Adipose tissue (tissue), 3 donors: ENCODE data around the gene PTOV1. TPM values are rescaled to one million over a fixed set of nuclear protein-coding genes. Genes with fewer than 3 reads are reported as not detected.
"Not testable (repeated sequence)": the region's sequence is repeated elsewhere in the genome, so short reads cannot be mapped to it uniquely, and the experiment has no call there.

Experiments
- H3K27ac ChIP-seq: one replicate; pipeline ENCODE4 v1.5.1; 2013; ENCODE audit warnings: low read depth, low read length
- WGBS, 3 donors: extraction: QIAGEN DNeasy Blood & Tissue Kit; methylation state at CpG; one replicate each; pipeline ENCODE4 v1.1.7; 2013; 5-methylcytosine and 5-hydroxymethylcytosine counted together
- polyA plus RNA-seq, 3 donors: library from polyadenylated mRNA; stranded (reverse); fragments of 200-250 nt; gene quantifications; one replicate each; pipeline ENCODE4 v1.2.3, GENCODE V29; 2013
- donor health status: healthy with polysubstance abuse.
- donor health status: Bipolar disorder and iron deficiency.
- donor health status: healthy.

The PTOV1 gene
- polyA plus RNA-seq, 3 donors = 69.1 to 76.8 (median 73.5) TPM

GRCh38 chr19:49814010-49814409 lies 36.9 kb upstream of the PTOV1 start:
- H3K27ac ChIP-seq = no peak overlapping the region
- 65 to 82% (median 72%) methylated on average over 1 of the region's 1 CpG for WGBS, 3 donors

GRCh38 chr19:49816590-49816989 lies 34.4 kb upstream of the PTOV1 start:
- WGBS, 3 donors = 71 to 83% (median 80%) methylated on average over 14 of the region's 14 CpGs
- peak overlapping the region; percentile 29 for H3K27ac ChIP-seq

DNA sequence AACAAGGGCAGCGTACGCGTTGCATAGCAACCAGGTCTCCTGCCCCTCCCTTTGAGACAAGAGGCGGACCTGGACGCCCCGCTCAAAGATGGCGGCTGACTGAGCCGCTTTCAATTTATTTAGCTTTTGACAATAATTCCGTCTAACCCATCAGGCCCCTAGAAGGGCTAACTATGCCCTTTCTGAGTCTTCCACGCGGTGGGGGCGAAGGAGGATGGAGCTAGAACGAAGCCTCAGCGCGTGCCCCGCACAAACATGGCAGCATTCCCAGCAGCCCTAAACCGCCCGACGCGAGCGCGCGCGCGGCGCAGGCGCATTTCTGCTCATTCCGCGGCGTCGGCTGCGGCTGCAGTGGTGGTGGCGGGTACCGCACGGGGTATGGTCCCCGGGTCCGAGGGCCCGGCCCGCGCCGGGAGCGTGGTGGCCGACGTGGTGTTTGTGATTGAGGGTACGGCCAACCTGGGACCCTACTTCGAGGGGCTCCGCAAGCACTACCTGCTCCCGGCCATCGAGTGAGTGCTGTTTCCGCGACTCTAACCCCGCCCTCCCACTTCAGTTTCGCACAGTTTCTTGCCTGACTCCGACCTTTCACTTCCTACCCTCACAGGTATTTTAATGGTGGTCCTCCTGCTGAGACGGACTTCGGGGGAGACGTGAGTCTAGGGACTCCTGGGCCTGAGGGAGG lies 32.9 kb upstream of the PTOV1 start, which contains the start of gene MED25:
Gene MED25, plus strand, starts transcription at position 326 of the 685 bp plus-strand sequence. Its CDS starts 53 bp downstream, at position 379.
- WGBS, 3 donors = 0 to 1% (median 1%) methylated on average over 56 to 57 of the region's 57 CpGs

DNA sequence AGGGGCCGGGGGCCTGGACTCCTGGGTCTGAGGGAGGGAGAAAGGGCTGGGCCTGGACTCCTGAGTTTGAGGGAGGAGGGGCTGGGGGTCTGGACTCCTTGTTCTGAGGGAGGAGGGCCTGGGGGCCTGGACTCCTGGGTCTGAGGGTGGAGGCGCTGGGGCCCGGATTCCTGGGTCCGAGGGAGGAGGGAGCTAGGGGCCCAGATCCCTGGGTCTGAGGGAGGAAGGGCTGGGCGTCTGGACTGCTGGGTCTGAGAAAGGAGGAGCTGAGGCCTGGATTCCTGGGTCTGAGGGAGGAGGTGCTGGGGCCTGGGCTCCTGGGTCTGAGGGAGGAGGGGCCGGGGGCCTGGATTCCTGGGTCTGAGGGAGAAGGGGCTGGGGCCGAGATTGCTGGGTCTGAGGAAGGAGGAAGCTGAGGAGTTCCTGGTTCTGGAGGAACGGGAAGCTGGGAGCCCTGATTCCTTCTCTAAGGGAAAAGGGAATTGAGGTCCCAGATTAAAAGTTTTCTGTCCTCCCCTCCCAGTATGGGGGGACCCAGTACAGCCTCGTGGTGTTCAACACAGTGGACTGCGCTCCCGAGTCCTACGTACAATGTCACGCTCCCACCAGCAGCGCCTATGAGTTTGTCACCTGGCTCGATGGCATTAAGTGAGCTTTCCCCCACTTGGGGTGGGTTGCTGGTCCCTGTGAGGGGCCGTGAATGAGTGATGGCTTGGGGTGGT lies 32.1 kb upstream of the PTOV1 start:
- 15 to 31% (median 23%) methylated on average over 16 of the region's 16 CpGs for WGBS, 3 donors
- peak overlapping the region; percentile 79 for H3K27ac ChIP-seq

More for the DNA sequence above, 32.9 kb upstream of the PTOV1 start, which contains the start of gene MED25:
- peak within 1 kb of the TSS; percentile 79 for H3K27ac ChIP-seq

- 51 to 87% (median 86%) methylated on average over 6 to 7 of the region's 7 CpGs for WGBS, 3 donors
- H3K27ac ChIP-seq = not testable (repeated sequence)
These were observed 31.4 kb upstream of the PTOV1 start for GRCh38 chr19:49819452-49820115.

- no peak overlapping the region for H3K27ac ChIP-seq
- 42 to 82% (median 77%) methylated on average over 10 of the region's 10 CpGs for WGBS, 3 donors
These were observed 30.8 kb upstream of the PTOV1 start for GRCh38 chr19:49820125-49820524.

DNA sequence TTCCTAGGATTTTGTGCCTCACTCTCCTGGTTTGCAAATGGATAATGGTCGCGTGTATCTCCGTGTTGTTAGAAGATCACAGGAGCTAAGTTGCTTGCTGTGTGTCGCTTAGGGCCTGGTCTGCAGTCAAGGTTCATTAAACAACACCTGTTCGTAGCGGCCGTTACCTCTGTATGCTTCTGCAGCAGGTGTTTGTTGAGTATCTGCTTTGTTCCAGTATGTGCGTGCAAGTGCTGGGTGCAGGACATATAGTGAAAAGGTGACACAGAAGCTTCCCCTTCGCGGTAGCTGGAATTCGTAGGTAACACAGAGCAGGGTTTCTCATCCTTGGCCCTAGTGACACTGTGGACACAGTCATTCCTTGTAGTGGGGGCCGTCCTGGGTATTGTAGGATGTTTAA lies 27.5 kb upstream of the PTOV1 start:
- WGBS, 3 donors = 82 to 95% (median 89%) methylated on average over 12 of the region's 12 CpGs
- no peak overlapping the region for H3K27ac ChIP-seq

GRCh38 chr19:49824662-49825061 lies 26.3 kb upstream of the PTOV1 start:
- no peak overlapping the region for H3K27ac ChIP-seq
- WGBS, 3 donors = 81 to 92% (median 90%) methylated on average over 6 of the region's 6 CpGs

GRCh38 chr19:49827034-49827433 lies 23.9 kb upstream of the PTOV1 start:
- 86 to 91% (median 91%) methylated on average over 14 of the region's 14 CpGs for WGBS, 3 donors
- H3K27ac ChIP-seq = no peak overlapping the region

- WGBS, 3 donors = 92 to 95% (median 95%) methylated on average over 8 of the region's 8 CpGs
- H3K27ac ChIP-seq = no peak overlapping the region
These were observed 21.8 kb upstream of the PTOV1 start for GRCh38 chr19:49829200-49829599.

DNA sequence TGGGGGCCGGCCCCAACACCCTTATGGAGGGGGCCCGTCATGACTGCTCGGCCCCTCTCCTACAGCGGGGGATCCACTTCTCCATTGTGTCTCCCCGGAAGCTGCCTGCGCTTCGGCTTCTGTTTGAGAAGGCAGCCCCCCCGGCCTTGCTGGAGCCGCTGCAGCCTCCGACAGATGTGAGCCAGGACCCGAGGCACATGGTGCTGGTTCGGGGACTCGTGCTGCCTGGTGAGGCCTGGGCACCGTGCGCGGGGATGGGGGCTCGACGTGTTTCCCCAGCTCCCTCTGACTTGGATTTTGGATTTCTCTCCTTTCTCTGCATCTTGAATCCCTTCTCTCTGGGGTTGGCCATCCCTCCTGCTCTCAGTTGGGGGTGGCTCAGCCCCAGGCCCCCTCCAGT lies 21.2 kb upstream of the PTOV1 start:
- WGBS, 3 donors = 94 to 95% (median 94%) methylated on average over 13 to 18 of the region's 18 CpGs
- H3K27ac ChIP-seq = no peak overlapping the region

DNA sequence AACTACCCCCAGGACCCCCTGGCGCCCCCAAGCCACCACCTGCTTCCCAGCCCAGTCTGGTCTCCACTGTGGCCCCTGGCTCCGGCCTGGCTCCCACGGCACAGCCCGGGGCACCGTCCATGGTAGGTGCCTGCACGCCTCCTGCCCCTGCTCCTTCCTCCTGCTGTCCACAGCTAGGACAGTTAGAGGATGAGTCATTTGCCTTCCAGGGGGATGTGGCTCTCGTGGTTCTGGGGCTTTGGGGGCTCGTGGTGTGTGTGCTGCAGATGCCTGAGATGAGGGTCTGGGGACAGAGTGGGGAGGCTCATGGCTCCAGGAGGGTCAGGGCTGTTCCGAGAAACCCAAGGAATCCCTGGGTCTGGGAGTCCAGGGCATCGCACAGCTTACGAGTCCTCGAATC lies 20.2 kb upstream of the PTOV1 start:
- H3K27ac ChIP-seq = no peak overlapping the region
- 81 to 94% (median 86%) methylated on average over 12 of the region's 12 CpGs for WGBS, 3 donors

GRCh38 chr19:49831592-49831991 lies 19.4 kb upstream of the PTOV1 start:
- WGBS, 3 donors = 79 to 95% (median 84%) methylated on average over 8 of the region's 8 CpGs
- H3K27ac ChIP-seq = no peak overlapping the region

DNA sequence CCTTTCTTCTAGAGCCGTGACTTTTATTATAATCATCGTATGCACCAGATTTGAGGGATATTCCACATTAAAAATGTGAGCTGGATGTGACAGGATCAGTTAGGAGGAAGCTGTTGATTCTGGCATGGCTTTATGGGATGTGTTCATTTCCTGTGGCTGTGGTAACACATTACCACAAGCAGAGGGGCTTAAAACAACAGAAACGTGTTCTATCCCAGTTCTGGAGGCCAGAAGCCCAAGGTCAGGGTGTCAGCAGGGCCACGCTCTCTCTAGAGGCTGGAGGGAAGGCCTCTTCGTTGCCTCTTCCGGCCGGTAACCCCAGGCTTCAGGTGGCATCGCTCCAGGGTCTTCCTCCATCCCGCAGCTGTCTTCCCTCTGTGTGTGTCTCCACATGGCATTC lies 18.4 kb upstream of the PTOV1 start:
- no peak overlapping the region for H3K27ac ChIP-seq
- WGBS, 3 donors = 50 to 78% (median 58%) methylated on average over 9 of the region's 9 CpGs

DNA sequence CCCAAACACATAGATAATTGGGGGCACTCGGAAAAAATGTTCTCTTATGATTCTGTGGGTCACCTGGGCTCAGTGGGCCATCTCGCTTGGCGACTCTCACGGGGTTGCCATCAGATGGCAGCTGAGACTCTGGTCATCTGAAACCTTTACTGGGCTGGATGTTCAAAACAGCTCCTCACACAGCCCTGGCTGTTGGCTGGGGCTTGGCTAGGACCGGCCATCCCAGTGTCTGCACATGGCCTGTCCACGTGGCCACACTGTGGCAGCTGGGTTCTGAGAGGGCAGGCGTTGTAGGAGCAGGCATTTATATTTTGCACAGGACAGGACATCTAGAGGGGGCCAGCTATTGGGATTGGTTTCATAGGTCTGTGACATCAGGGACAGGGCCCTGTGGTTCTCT lies 17.4 kb upstream of the PTOV1 start:
- WGBS, 3 donors = 87 to 97% (median 92%) methylated on average over 7 of the region's 7 CpGs
- no peak overlapping the region for H3K27ac ChIP-seq

GRCh38 chr19:49835562-49835961 lies 15.4 kb upstream of the PTOV1 start:
- H3K27ac ChIP-seq = no peak overlapping the region
- 93 to 98% (median 95%) methylated on average over 9 to 12 of the region's 12 CpGs for WGBS, 3 donors

GRCh38 chr19:49836176-49837008 lies 14.6 kb upstream of the PTOV1 start:
- 95% methylated on average over 20 of the region's 20 CpGs for WGBS, 3 donors
- H3K27ac ChIP-seq = no peak overlapping the region

DNA sequence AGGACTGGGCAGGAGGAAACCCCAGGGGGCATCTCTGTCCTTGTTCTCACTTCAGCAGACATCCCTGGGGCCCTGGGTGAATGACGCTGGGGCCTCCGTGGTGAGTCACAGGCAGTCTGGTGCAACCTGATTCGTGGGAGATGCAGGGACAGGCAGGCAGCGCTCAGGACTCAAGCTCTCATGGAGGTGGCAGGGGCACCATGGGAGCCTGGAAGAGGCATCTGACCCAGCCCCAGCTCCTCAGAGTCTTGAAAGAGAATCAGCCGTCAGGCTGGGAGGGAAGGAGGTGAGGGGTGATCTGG lies 14.0 kb upstream of the PTOV1 start:
- WGBS, 3 donors = 85 to 88% (median 88%) methylated on average over 5 of the region's 5 CpGs
- H3K27ac ChIP-seq = no peak overlapping the region

DNA sequence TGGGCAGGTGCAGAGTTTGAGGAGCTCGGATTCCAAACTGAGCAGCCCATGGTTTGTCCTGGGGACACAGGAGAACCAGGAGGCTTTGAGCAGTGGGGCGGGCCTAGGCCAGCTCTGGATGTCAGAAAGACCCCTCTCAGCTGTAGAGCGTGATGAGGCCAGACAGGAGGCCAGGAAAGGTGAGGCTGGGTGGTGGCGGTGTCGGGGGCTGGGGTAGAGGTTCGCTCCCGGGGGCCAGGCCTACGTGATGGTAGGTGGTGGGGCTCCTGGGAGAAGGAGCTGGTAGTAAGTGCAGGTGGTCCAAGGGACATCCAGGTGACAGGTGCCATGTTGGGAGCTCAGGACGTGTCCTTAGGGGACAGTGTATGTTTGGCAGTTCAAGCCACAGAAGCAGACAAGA lies 13.5 kb upstream of the PTOV1 start:
- no peak overlapping the region for H3K27ac ChIP-seq
- 95 to 98% (median 97%) methylated on average over 9 of the region's 9 CpGs for WGBS, 3 donors
